Tibial nerve (tissue), 4 donors: Measurements from ENCODE around the gene ADGRL1.

Experiments
- CTCF ChIP-seq, 5 experiments: fragments of 200-600 bp in 3 of 5; fragments of 450-650 bp in 2 of 5; sonication (generic) in 3 of 5; IDR thresholded peaks; one replicate each; pipeline ENCODE4 v1.5.1; 2016 to 2019; ENCODE audit warnings: antibody characterized with exemption in 5 of 5, mild to moderate bottlenecking in 3 of 5, moderate library complexity in 2 of 5
- EP300 ChIP-seq, 2 donors: sonication (generic); formaldehyde crosslinking; IDR thresholded peaks; one replicate each; pipeline ENCODE4 v1.6.1; 2017; ENCODE audit warnings: antibody characterized with exemption in 2 of 2, mild to moderate bottlenecking in 1 of 2
- POLR2A ChIP-seq, 2 donors: fragments of 450-650 bp; IDR thresholded peaks; one replicate each; pipeline ENCODE4 v1.6.1; 2017; ENCODE audit warnings: antibody characterized with exemption in 2 of 2, mild to moderate bottlenecking in 2 of 2, moderate library complexity in 2 of 2

GRCh38 chr19:14136509-14137281, 69.3 kb downstream of the ADGRL1 start, which contains the start of gene ASF1B:
- peak; percentile 88 to 99 (median 96) for TF ChIP-seq CTCF (IDR thresholded peaks at IDR 0.05)
- peak; percentile 37 to 81 for TF ChIP-seq POLR2A (IDR thresholded peaks at IDR 0.05)
- TF ChIP-seq EP300 (IDR thresholded peaks at IDR 0.05) = peak; percentile 78 to 86
